ENCODE measurements around the gene PCGF3. TPM values are rescaled to one million over a fixed set of nuclear protein-coding genes. Genes with fewer than 3 reads are reported as not detected.
"Not testable (repeated sequence)": the region's sequence is repeated elsewhere in the genome, so short reads cannot be mapped to it uniquely, and the experiment has no call there.

Gene PCGF3
- polyA plus RNA-seq, 4 donors: 27.3 to 71.6 (median 55.3) TPM

DNA sequence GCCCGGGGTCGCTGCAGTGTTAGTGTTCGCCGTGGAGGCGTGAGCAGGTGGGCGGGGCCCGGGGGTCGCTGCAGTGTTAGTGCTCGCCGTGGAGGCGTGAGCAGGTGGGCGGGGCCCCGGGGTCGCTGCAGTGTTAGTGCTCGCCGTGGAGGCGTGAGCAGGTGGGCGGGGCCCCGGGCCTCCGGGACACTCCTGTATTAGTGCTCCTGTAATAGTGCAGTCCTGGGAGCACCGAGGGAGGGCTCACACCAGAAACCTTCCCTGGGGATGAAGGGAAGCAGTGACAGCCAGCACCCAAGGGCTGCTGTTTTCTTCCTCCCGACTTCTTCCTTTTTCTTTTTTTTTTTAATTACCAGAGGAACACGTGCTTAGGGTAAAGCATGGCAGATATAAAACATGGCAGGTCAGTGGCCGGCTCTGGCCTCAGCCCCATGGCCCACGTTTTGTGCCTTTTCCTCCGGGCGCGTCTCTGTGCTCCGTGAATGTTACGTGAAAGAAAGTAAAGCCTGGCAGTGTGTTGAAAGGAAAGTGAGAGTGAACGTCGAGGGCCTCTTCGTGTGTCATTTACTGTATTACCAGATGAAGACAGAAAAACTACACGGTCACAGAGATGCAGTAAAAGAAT is 42.0 kb downstream of the PCGF3 start:
- 92 to 97% (median 95%) methylated on average over 20 to 23 of the region's 34 CpGs for WGBS, 3 donors
- H3K36me3 ChIP-seq (ENCODE audit: control insufficient read depth in 3 of 3, insufficient read depth in 2 of 3, low read depth in 1 of 3, low read length in 3 of 3): peaks cover 2 to 58% (median 8%) of the 10 kb centered on the region in 3 donors
- DNase-seq (no peak), FAIRE-seq (no peak)
- no peaks in the 10 kb centered on the region for H3K9me3 ChIP-seq (ENCODE audit: control insufficient read depth in 2 of 2, insufficient read depth in 1 of 2, low read depth in 1 of 2, low read length in 1 of 2)
- H3K27ac ChIP-seq (ENCODE audit: low read depth in 1 of 3, low read length in 2 of 3): no peak overlapping the region
- no peak overlapping the region for H3K4me3 ChIP-seq (ENCODE audit: low read depth in 1 of 3, low read length in 3 of 3)
- no peaks in the 10 kb centered on the region for H3K27me3 ChIP-seq (ENCODE audit: control insufficient read depth in 3 of 3, insufficient read depth in 3 of 3, low read length in 3 of 3)
- no peaks in the 10 kb centered on the region for H3K4me1 ChIP-seq (ENCODE audit: control insufficient read depth in 3 of 3, insufficient read depth in 2 of 3, low read depth in 1 of 3, low read length in 2 of 3)

DNA sequence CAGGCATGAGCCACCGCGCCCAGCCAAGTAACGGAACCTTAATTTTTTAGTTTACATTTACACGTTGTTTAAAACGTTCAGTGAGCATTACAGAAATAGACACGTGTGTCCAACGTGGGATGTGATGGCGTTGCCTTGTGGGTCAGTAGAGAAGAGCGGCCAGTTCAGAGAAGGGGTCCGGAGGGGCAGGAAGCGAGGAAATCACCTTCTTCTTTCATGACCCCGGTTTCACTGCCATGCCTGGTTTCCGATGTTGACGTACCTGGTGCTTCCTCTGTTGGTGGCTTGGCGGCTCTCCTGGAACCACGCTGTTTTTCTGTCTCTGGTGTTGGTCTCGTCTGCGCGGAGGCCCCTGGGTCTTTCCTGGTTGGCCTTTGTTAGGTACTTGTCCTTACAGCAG is 42.8 kb downstream of the PCGF3 start:
- Histone ChIP-seq H3K36me3 (ENCODE audit: control insufficient read depth in 3 of 3, insufficient read depth in 2 of 3, low read depth in 1 of 3, low read length in 3 of 3) (peaks cover 2 to 59% (median 7%) of the 10 kb centered on the region in 3 donors), H3K27ac (ENCODE audit: low read depth in 1 of 3, low read length in 2 of 3) (no peak overlapping the region), H3K27me3 (ENCODE audit: control insufficient read depth in 3 of 3, insufficient read depth in 3 of 3, low read length in 3 of 3) (no peaks in the 10 kb centered on the region), H3K4me3 (ENCODE audit: low read depth in 1 of 3, low read length in 3 of 3) (no peak overlapping the region), H3K4me1 (ENCODE audit: control insufficient read depth in 3 of 3, insufficient read depth in 2 of 3, low read depth in 1 of 3, low read length in 2 of 3) (no peaks in the 10 kb centered on the region), H3K9me3 (ENCODE audit: control insufficient read depth in 2 of 2, insufficient read depth in 1 of 2, low read depth in 1 of 2, low read length in 1 of 2) (no peaks in the 10 kb centered on the region)
- no peak for DNase-seq
- whole genome bisulfite sequencing, 3 donors: 94 to 96% (median 96%) methylated on average over 19 of the region's 19 CpGs
- FAIRE-seq: no peak

DNA sequence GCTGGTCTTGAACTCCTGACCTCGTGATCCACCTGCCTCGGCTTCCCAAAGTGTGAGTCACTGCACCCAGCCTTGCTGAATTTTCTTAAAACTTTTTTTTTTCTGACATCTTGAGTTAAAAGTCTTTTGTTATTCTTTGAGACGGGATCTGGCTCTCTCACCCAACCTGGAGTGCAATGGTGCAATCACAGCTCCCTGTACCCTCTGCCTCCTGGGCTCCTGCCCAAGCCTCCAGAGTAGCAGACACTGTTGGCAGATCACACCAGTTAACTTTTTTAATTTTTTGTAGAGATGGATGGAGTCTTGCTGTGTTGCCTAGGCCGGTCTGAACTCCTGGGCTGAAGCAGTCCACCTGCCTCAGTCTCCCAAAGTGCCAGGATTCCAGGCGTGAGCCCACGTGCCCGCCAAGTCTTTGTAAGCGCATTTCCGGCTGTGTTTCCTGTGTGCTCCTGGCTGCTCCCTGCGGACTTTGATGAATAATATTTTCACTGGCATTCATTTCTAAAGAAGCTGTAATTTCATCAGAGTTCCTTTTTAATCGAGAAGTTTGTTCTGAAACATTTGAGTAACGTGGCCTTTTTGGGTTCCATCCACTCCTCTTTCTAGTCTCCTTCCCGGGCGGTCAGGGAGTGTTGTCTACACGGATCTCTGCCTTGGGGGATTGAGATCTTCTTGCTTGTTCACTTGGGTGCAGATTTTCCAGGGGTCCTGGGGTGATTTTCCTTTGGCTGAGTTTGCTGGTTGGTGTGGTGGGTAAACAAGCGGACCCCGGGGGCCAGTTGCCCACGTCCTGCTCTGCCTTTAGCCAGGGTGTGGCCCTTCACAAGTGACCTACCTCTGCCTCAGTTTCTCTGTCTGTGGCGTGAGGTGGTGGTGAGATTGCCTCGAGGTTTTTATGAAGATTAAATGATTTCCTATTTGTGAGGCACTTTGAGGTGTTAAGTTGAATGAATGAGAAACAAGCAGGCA is 44.4 kb downstream of the PCGF3 start:
- FAIRE-seq (no peak), DNase-seq (no peak)
- H3K27ac ChIP-seq (ENCODE audit: low read depth in 1 of 3, low read length in 2 of 3): no peak overlapping the region
- no peaks in the 10 kb centered on the region for H3K9me3 ChIP-seq (ENCODE audit: control insufficient read depth in 2 of 2, insufficient read depth in 1 of 2, low read depth in 1 of 2, low read length in 1 of 2)
- no peak overlapping the region for H3K4me3 ChIP-seq (ENCODE audit: low read depth in 1 of 3, low read length in 3 of 3)
- WGBS, 3 donors: 89 to 93% (median 92%) methylated on average over 20 of the region's 20 CpGs
- H3K4me1 ChIP-seq (ENCODE audit: control insufficient read depth in 3 of 3, insufficient read depth in 2 of 3, low read depth in 1 of 3, low read length in 2 of 3): no peaks in the 10 kb centered on the region
- peaks cover 5 to 65% (median 7%) of the 10 kb centered on the region in 3 donors for H3K36me3 ChIP-seq (ENCODE audit: control insufficient read depth in 3 of 3, insufficient read depth in 2 of 3, low read depth in 1 of 3, low read length in 3 of 3)
- H3K27me3 ChIP-seq (ENCODE audit: control insufficient read depth in 3 of 3, insufficient read depth in 3 of 3, low read length in 3 of 3): no peaks in the 10 kb centered on the region

DNA sequence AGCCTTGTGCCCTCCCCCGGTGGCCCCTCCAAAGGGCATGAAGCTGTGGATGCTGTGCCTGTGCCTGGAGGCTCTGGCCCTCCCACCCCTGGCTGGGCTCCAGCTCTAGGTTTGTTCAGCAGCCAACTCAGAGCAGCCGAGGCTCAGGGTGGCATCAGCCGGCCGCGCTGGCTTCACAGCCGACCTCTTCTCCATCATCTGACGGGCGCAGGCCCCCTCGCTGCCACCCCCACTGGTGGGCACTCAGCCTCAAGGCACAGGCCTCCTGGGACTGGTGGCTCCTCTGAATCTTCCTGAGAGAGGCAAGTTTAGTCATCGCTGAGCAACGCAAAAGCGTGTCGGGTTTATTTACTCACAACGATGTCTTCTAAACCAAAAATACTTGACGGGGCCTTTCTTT is 46.0 kb downstream of the PCGF3 start:
- no peak overlapping the region for H3K27ac ChIP-seq (ENCODE audit: low read depth in 1 of 3, low read length in 2 of 3)
- no peaks in the 10 kb centered on the region for H3K27me3 ChIP-seq (ENCODE audit: control insufficient read depth in 3 of 3, insufficient read depth in 3 of 3, low read length in 3 of 3)
- no peak for FAIRE-seq
- H3K4me3 ChIP-seq (ENCODE audit: low read depth in 1 of 3, low read length in 3 of 3): no peak overlapping the region
- 86 to 91% (median 88%) methylated on average over 15 of the region's 15 CpGs for WGBS, 3 donors
- no peak for DNase-seq
- H3K4me1 ChIP-seq (ENCODE audit: control insufficient read depth in 3 of 3, insufficient read depth in 2 of 3, low read depth in 1 of 3, low read length in 2 of 3): no peaks in the 10 kb centered on the region
- no peaks in the 10 kb centered on the region for H3K9me3 ChIP-seq (ENCODE audit: control insufficient read depth in 2 of 2, insufficient read depth in 1 of 2, low read depth in 1 of 2, low read length in 1 of 2)
- peaks cover 5 to 74% (median 7%) of the 10 kb centered on the region in 3 donors for H3K36me3 ChIP-seq (ENCODE audit: control insufficient read depth in 3 of 3, insufficient read depth in 2 of 3, low read depth in 1 of 3, low read length in 3 of 3)

DNA sequence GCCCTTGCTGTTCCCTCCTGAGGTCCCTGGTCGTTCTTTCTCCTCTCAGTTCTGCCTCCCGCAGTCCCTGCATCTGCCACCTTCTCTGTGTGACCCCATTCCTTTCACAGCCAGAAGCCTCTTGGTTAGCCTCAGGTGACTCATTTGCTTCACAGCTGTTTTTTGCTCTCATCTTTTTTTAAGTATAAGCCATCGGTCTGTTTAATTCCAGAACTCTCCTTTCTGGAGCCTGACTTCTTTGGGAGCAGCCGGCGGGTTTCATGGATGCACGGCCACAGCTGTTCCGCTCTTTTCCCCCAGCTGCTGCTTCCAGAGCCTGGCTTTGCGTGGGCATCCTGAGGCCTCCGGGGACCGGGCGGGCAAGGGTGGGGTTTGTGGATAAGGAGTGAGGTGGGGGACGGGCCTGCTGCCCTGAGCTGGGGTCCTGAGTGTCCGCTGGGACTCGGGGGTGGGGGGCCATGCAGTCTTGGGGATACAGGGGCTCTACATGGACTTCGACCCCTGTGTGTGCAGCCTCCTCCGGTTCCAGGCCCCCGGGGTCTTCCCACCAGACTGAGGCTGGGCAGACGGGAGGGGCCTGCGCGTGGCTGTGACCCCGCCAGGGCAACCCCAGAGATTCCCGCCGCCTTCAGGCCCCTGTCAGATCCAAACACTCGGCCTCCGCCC is 46.7 kb downstream of the PCGF3 start:
- H3K4me1 ChIP-seq (ENCODE audit: control insufficient read depth in 3 of 3, insufficient read depth in 2 of 3, low read depth in 1 of 3, low read length in 2 of 3): no peaks in the 10 kb centered on the region
- 93 to 94% (median 93%) methylated on average over 23 to 25 of the region's 25 CpGs for WGBS, 3 donors
- no peak overlapping the region for H3K4me3 ChIP-seq (ENCODE audit: low read depth in 1 of 3, low read length in 3 of 3)
- DNase-seq (no peak), FAIRE-seq (no peak)
- H3K9me3 ChIP-seq (ENCODE audit: control insufficient read depth in 2 of 2, insufficient read depth in 1 of 2, low read depth in 1 of 2, low read length in 1 of 2): no peaks in the 10 kb centered on the region
- no peak overlapping the region for H3K27ac ChIP-seq (ENCODE audit: low read depth in 1 of 3, low read length in 2 of 3)
- H3K36me3 ChIP-seq (ENCODE audit: control insufficient read depth in 3 of 3, insufficient read depth in 2 of 3, low read depth in 1 of 3, low read length in 3 of 3): peaks cover 5 to 78% (median 9%) of the 10 kb centered on the region in 3 donors
- H3K27me3 ChIP-seq (ENCODE audit: control insufficient read depth in 3 of 3, insufficient read depth in 3 of 3, low read length in 3 of 3): no peaks in the 10 kb centered on the region

DNA sequence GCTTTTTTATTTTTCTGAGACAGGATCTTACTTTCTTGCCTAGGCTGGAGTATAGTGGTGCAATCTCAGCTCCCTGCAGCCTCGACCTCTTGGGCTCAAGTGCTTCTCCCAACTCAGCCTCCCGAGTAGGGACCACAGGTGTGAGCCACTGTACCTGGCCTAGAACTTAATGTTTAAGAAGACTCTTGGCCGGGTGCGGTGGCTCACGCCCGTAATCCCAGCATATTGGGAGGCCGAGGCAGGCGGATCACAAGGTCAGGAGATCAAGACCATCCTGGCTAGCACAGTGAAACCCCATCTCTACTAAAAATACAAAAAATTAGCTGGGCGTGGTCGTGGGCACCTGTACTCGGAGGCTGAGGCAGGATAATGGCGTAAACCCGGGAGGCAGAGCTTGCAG is 47.6 kb downstream of the PCGF3 start:
- DNase-seq; H3K4me3 ChIP-seq (ENCODE audit: low read depth in 1 of 3, low read length in 3 of 3); FAIRE-seq; H3K27me3 ChIP-seq (ENCODE audit: control insufficient read depth in 3 of 3, insufficient read depth in 3 of 3, low read length in 3 of 3); H3K9me3 ChIP-seq (ENCODE audit: control insufficient read depth in 2 of 2, insufficient read depth in 1 of 2, low read depth in 1 of 2, low read length in 1 of 2); H3K4me1 ChIP-seq (ENCODE audit: control insufficient read depth in 3 of 3, insufficient read depth in 2 of 3, low read depth in 1 of 3, low read length in 2 of 3); H3K27ac ChIP-seq (ENCODE audit: low read depth in 1 of 3, low read length in 2 of 3): not testable (repeated sequence)
- H3K36me3 ChIP-seq (ENCODE audit: control insufficient read depth in 3 of 3, insufficient read depth in 2 of 3, low read depth in 1 of 3, low read length in 3 of 3): peaks cover 2 to 77% (median 9%) of the 10 kb centered on the region in 3 donors
- 94 to 97% (median 95%) methylated on average over 13 of the region's 13 CpGs for WGBS, 3 donors

DNA sequence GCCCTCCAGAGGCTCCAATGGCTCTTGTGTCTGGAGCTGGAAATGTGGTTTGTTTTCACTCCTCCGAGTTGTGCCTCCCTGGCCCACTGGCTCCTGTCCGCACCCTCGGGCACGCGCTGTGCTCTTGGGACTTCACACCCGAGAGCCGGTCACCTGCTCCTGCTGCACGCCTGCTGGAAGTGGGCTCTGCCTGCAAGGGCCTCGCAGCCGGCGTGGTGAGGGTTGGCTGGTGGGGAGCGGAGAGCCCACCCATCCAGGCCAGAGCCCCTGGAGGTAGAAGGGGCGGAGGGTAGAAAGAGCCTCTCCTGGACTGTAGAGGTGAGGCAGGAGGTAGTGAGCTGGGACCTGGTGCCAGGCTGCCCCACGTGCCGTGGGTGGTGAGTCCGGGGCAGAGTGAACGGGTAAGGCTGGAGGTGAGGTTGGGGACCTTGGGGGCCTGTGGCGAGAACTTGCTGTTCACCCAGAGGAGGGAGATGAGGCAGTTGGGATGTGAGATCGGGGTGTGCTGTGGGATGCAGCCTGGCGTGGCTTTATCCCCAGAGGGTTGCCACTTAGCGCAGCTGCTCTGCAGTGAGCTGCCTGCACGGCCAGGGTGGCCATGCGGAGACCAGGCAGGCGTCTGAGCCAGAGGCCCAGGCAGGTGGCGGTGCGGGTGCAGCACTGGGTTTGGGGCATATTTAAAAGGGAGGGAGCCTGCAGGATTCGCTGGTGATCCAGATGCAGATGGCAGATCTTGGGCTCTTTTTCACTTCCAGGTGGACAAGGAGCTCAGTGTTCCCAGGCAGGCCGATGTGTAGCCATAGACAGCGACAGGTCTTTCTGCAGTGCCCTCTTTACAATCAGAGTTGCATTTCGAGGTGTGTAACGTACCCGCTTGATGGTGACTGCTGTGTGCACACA is 48.8 kb downstream of the PCGF3 start:
- Histone ChIP-seq H3K27me3 (ENCODE audit: control insufficient read depth in 3 of 3, insufficient read depth in 3 of 3, low read length in 3 of 3) (no peaks in the 10 kb centered on the region), H3K36me3 (ENCODE audit: control insufficient read depth in 3 of 3, insufficient read depth in 2 of 3, low read depth in 1 of 3, low read length in 3 of 3) (peaks cover 2 to 74% (median 9%) of the 10 kb centered on the region in 3 donors), H3K4me1 (ENCODE audit: control insufficient read depth in 3 of 3, insufficient read depth in 2 of 3, low read depth in 1 of 3, low read length in 2 of 3) (no peaks in the 10 kb centered on the region), H3K9me3 (ENCODE audit: control insufficient read depth in 2 of 2, insufficient read depth in 1 of 2, low read depth in 1 of 2, low read length in 1 of 2) (peaks cover 0 to 5% of the 10 kb centered on the region in 2 donors), H3K4me3 (ENCODE audit: low read depth in 1 of 3, low read length in 3 of 3) (no peak overlapping the region), H3K27ac (ENCODE audit: low read depth in 1 of 3, low read length in 2 of 3) (no peak overlapping the region)
- FAIRE-seq (no peak), DNase-seq (no peak)
- WGBS, 3 donors: 93 to 95% (median 94%) methylated on average over 32 of the region's 32 CpGs

Data from small intestine (tissue), 7 donors.